ENCODE measurements around the gene ITFG2. TPM values are rescaled to one million over a fixed set of nuclear protein-coding genes. Genes with fewer than 3 reads are reported as not detected.

Gene ITFG2
- total and polyA plus RNA-seq, 10 of the 15 experiments (the other 5 are each of a cell fraction or from before 2014, with no cell fraction given) = 21.2 to 39.5 (median 25.9) TPM

- Histone ChIP-seq H3K4me3 (no peak overlapping the region), H3K27me3 (replicated peaks in 1 of 2; ENCODE audit: control insufficient read depth in 2 of 2, insufficient read depth in 2 of 2, low read length in 1 of 2) (no peaks in the 10 kb centered on the region), H3K9me3 (replicated peaks; ENCODE audit: control insufficient read depth, insufficient read depth, low read length) (no peaks in the 10 kb centered on the region), H3K27ac (ENCODE audit: control insufficient read depth, insufficient read depth) (no peak overlapping the region), H3K4me1 (ENCODE audit: control insufficient read depth, insufficient read depth, low read length) (no peaks in the 10 kb centered on the region), H3K79me2 (ENCODE audit: control insufficient read depth, insufficient read depth, low read length) (no peaks in the 10 kb centered on the region), H3K4me2 (ENCODE audit: control insufficient read depth, insufficient read depth) (no peak overlapping the region), H3K9ac (ENCODE audit: control insufficient read depth, insufficient read depth, low read length) (no peak overlapping the region), H3K36me3 (ENCODE audit: control insufficient read depth in 2 of 2, insufficient read depth in 2 of 2, low read length in 1 of 2) (peaks cover 5 to 18% of the 10 kb centered on the region in 2 experiments), H2AFZ (ENCODE audit: control insufficient read depth, low read depth, low read length) (no peak overlapping the region), H4K20me1 (ENCODE audit: control insufficient read depth, insufficient read depth) (no peaks in the 10 kb centered on the region; the same call in 1 of the 2 replicates)
- ChIA-PET SMC1A (ENCODE audit: uncharacterized antibody, unreplicated experiment) (no interaction called here), RAD21 (ENCODE audit: unreplicated experiment) (no interaction called here), CTCF (no interaction called here), POLR2A (interaction anchor here (0.7 kb wide), 2 partner anchors 26 to 948 kb away, joined by 3 read pairs; no protein-coding TSS in a partner anchor)
- in situ Hi-C loops (cut with MboI) = no loop called here
- DNase-seq (ENCODE audit: low read depth, low spot score) = no peak
- no peak for ATAC-seq
- 92% methylated on average over 3 of the region's 3 CpGs for WGBS (ENCODE audit: insufficient coverage, insufficient replicate concordance, low lambda C conversion rate, missing lambda C conversion rate)
- no peak for FAIRE-seq
- BruUV-seq (replicated peaks) = TSS peak; percentile 9
- intact Hi-C loops (cut with micrococcal nuclease; ENCODE audit: unreplicated experiment) = no loop called here
- TF ChIP-seq CTCF (IDR thresholded peaks at IDR 0.05 in 2 of 3, conservative IDR thresholded peaks at IDR 0.05 in 1 of 3; ENCODE audit: control insufficient read depth in 2 of 3, extremely low read depth in 1 of 3, insufficient read depth in 1 of 3, low read depth in 3 of 3, low read length in 3 of 3) (no peak), RAD51 (IDR thresholded peaks at IDR 0.05) (no peak), RBBP5 (conservative IDR thresholded peaks at IDR 0.05) (no peak), SREBF2 (IDR thresholded peaks at IDR 0.05; ENCODE audit: low read length) (no peak), TCF12 (IDR thresholded peaks at IDR 0.05; ENCODE audit: low read depth, low read length) (no peak), DPF2 (IDR thresholded peaks at IDR 0.05) (no peak)
These were observed 13.6 kb downstream of the ITFG2 start for GRCh38 chr12:2826036-2826435.

Data from GM12878 (cell line).